ENCODE measurements around the gene GPC6.

Gene GPC6

GRCh38 chr13:94233837-94234236 is 1007.2 kb downstream of the GPC6 start:
- DNase-seq, result no peak

- no peak for DNase-seq
These were observed 1008.1 kb downstream of the GPC6 start for GRCh38 chr13:94234738-94235137.

GRCh38 chr13:94236132-94236531 is 1009.5 kb downstream of the GPC6 start:
- DNase-seq, result no peak

- DNase-seq, result no peak
These were observed 1010.3 kb downstream of the GPC6 start for GRCh38 chr13:94236872-94237271.

- DNase-seq, result peak; percentile 14 to 21
These were observed 1012.5 kb downstream of the GPC6 start for GRCh38 chr13:94239135-94239534.

- no peak for DNase-seq
These were observed 1015.9 kb downstream of the GPC6 start for GRCh38 chr13:94242554-94242953.

- DNase-seq, result no peak
These were observed 1016.9 kb downstream of the GPC6 start for GRCh38 chr13:94243551-94243950.

- no peak for DNase-seq
These were observed 1019.9 kb downstream of the GPC6 start for GRCh38 chr13:94246495-94246894.

GRCh38 chr13:94247890-94248289 is 1021.3 kb downstream of the GPC6 start:
- DNase-seq, result no peak

GRCh38 chr13:94248454-94249228 is 1022.0 kb downstream of the GPC6 start:
- DNase-seq, result no peak

GRCh38 chr13:94249512-94249911 is 1022.9 kb downstream of the GPC6 start:
- no peak for DNase-seq

GRCh38 chr13:94251831-94252608 is 1025.4 kb downstream of the GPC6 start:
- DNase-seq, result no peak

- no peak for DNase-seq
These were observed 1028.1 kb downstream of the GPC6 start for GRCh38 chr13:94254737-94255136.

GRCh38 chr13:94256721-94257120 is 1030.1 kb downstream of the GPC6 start:
- DNase-seq, result no peak

- DNase-seq, result no peak
These were observed 1033.4 kb downstream of the GPC6 start for GRCh38 chr13:94259984-94260383.

- no peak for DNase-seq
These were observed 1034.6 kb downstream of the GPC6 start for GRCh38 chr13:94261163-94261562.

- no peak for DNase-seq
These were observed 1036.4 kb downstream of the GPC6 start for GRCh38 chr13:94263038-94263437.

GRCh38 chr13:94267581-94268366 is 1041.2 kb downstream of the GPC6 start:
- no peak for DNase-seq

GRCh38 chr13:94268661-94269060 is 1042.1 kb downstream of the GPC6 start:
- no peak for DNase-seq

- DNase-seq, result no peak
These were observed 1043.0 kb downstream of the GPC6 start for GRCh38 chr13:94269557-94269956.

GRCh38 chr13:94270556-94270955 is 1043.9 kb downstream of the GPC6 start:
- no peak for DNase-seq

GRCh38 chr13:94272038-94272437 is 1045.4 kb downstream of the GPC6 start:
- no peak for DNase-seq

- no peak for DNase-seq
These were observed 1053.7 kb downstream of the GPC6 start for GRCh38 chr13:94280349-94280748.

- no peak for DNase-seq
These were observed 1054.2 kb downstream of the GPC6 start for GRCh38 chr13:94280845-94281244.

All from activated CD4-positive, alpha-beta T cell treated with anti-CD3 and anti-CD28 coated beads for 4 hours (primary cell).